Activated CD8-positive, alpha-beta memory T cell treated with anti-CD3 and anti-CD28 coated beads, Interleukin-2, amount 50 U/mL, for 48 hours (primary cell): ENCODE data around the gene THEM5.
A peak's percentile ranks its signal among the peaks of the same experiment; 100 is the strongest.

ENCODE experiments used
- DNase-seq: peaks from one replicate; pipeline ENCODE4 v3.0.0-alpha.2; 2020

Gene THEM5

DNA sequence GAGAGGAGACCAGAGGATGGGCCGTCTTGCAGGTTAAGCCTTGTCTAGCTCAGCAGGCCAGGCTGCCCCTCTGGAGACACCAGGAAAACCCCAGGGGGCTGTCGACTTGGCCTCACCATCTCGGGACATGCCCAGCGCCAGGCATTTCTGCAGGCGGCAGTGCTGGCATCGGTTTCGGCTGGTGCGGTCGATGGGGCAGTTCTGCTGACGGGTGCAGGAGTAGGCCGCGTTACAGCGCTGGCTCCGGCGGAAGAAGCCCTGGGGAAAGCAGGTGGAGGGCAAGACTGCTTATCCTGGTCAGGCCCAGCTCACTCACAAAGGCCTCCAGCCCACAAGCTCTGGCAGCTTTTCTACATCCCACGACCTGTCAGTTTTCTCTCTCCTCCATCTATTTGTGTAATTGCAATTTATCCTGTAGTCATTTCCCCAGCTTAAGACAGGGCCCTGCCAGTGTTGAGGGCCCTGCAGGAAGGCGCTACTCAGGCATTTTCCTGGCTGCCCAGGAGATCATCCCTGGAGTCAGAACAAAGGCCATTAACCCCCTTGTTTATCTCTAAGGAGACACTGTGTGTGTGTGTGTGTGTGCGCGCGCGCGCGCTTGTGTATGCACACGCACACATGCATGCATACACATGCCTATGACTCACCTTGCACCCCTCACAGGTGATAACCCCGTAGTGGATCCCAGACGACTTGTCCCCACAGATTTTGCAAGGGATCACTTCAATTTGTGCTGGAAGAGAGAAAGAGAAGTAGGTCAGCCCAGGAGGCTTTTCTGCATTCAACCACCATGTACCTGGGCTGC is 36.8 kb downstream of the THEM5 start:
- no peak for DNase-seq

DNA sequence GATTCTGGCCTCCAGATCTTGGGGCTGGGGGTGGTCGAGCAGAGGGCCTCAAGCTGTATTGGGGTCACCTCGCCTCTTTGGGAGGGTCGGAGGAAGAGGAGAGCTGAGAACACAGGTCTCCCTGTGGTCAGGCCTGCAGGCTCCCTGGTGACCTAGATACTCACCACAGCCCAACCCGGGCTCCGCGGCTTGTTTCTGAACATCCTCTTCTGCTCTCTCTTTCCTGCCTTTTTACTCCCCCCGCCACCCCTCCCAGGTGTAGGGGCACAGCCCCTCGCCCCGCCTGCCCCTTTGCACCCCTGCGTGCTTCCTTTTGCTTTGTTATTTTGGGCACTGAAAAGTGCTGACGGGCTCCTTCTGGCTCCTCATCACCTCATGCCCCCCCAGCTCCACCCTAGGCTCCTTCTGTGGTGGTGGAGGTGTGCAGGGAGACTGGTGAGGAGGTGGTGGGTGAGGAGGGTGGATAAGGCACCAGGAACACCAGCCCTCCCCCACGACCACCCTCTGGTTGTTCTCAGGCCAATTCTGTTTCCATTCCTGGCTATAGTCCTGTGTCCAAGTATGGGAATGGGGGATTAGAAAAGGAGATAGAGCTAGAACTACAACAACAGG is 37.7 kb downstream of the THEM5 start:
- no peak for DNase-seq

DNA sequence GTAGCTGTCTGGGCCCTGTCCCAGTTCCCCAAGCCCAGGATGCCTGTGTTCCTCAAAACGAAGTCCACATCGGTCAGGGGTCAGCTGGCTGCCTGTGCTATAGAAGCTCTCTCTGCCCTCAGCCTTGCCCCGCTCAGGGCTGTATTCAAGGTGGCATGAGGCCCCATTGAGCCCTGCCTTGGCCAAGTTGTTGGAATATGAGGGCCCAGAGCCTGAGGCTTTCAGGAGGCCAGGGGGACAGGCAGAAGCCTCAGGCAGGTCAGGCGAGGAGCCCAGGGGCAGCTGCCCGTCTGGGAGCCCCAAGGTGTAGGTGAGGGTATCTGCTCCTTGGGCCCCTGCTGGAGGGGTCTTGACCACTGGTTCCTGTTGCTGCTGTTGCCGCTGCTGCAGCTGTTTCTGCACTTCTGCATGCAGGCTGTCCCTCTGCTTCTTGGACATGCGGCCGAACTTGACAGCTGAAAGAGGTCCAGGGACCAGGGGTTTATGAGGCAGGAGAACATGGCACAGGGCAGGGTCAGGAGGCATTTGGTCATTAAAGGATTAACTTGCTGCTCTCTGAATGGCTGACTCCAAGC is 38.5 kb downstream of the THEM5 start:
- DNase-seq = no peak

DNA sequence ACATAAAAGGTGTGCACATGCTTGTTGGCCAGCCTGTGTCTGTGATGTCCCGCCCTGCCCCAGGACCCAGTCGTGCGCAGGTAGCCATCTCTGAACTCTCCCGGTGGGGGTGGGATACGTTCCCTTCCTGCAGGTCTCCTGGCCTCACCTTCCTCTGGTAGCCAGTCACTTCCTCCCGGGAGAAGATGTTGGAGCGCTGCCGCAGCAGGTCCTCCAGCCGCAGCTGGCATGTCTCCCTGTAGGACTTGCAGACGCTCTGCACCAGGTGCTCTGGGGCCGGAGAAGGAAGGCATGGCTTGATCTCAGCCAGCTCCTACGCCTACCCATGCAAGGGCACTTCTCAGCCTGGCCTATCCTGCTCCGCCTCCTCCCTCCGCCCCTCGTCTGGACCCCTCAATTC is 39.1 kb downstream of the THEM5 start:
- DNase-seq = no peak

DNA sequence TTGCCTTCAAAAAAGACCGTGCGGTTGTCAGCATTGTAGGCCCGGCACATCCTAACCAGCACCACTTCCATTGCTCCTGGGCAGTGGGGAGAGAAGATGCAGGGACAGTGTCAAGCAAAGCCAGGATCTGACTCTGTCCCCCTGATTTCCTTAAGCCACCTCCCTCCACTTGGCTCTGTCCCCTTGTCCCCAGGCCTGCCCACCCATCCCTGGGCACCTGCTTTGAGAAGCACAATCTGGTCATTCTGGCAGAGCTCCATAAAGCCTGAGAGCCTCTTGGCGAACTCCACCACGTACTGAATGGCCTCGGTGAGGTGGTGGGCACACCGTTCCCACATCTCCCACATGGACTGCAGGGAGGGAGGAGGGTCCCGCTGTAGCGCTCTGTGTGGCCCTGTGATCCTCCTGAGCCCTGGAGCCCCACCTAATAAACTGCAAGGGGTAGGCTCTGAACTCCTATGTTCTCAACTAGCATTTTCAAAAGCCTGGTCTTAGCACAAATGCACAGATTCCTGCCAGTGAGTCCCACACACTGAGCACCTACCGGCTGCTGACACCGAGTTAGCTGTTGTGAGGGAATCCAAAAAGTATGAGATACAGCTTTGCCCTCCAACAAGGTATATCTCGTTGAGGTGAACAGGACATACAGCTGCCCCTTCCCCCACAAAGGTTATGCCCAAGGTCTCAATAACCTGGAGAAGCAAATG is 40.1 kb downstream of the THEM5 start:
- no peak for DNase-seq

DNA sequence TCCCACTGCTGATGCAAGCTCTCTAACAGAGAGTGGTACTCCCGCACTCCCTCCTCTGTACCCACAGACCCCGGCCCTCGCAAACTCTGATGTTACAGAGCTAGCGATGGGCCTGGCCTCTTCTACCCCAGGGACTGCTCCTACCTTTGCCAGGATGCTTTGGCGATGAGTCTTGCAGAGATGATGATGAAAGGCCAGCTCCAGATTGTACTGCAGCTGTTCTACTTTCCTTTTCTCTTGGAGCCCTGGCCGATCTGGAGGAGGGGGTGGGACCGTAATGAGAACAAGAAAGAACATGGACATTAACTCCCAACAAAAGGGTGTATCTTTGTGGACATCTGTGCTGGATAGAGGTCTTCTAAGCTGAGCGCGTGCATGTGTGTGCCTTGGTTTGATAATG is 42.3 kb downstream of the THEM5 start:
- DNase-seq = no peak

DNA sequence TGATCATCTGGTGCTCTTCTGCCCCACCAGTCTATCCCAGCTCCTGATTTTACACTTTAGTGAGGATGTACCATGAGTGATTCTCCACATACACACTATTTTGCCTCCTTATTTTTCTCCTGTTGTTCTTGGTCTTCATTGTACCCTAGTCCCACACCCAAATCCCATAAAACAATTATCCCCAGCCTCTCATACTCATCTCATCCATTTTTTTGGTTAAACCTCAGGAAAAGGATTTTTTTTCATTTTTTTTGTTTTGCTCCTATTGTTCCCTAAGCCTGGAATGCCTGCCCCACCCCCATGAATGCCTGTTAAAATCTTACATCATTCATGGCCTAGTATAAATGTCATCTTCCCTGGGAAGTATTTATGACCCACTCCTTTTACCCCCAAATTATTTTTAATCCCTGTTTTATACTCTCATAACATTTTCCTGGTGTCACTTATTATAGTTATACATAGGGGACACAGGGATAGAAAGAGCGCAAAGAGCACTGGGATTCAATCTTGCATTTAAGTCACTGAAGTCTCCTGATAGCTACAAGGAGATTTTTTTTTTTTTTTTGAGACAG is 43.4 kb downstream of the THEM5 start:
- DNase-seq = no peak

DNA sequence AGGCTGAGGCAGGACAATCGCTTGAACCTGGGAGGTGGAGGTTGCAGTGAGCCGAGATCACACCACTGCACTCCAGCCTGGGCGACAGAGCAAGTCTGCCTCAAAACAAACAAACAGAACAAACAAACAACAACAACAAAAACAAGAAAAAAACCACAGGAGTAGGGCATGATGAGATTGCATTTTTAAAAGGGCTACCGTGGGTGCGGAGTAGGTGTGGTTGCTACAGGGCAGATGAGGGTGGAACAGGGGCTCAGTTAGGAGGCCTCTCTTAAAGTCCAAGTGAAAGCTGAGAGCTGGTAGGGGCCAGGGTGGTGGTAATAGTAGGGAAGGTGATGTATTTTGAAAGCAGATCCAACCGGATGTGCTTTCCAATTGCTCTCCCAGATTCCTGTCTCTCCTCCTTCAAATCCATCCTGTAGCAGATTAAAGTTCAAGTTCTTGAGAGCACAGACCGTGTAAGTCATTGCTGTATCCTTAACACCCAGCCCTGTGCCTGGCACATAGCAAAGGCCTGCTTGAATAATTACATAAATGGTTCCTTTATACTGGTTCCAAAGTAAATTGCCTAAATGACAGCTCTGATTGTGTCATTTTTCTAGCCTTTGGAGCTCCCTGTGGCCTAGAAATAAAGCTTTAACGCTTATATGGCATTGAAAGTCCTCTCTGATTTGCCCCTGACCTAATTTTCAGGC is 44.1 kb downstream of the THEM5 start:
- DNase-seq = peak; percentile 15

DNA sequence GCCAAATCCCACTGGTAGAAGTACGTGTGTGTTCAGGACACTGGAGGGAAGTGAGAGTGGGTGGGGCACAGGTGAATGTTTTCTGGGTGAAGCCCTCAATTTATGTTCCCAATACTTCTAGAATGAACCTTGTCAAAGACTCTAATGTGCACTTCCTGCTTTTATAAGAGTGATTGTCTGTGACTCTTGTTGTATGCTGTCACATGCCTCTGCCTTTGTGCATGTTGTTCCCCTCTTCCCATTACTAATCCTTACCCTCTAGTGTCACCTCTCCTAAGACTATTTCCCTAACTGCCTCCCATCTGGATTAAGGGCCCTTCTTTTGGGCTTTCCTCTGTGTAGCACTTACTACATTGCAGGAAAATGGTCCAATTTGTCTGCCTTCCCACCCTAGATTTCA is 45.7 kb downstream of the THEM5 start:
- no peak for DNase-seq

DNA sequence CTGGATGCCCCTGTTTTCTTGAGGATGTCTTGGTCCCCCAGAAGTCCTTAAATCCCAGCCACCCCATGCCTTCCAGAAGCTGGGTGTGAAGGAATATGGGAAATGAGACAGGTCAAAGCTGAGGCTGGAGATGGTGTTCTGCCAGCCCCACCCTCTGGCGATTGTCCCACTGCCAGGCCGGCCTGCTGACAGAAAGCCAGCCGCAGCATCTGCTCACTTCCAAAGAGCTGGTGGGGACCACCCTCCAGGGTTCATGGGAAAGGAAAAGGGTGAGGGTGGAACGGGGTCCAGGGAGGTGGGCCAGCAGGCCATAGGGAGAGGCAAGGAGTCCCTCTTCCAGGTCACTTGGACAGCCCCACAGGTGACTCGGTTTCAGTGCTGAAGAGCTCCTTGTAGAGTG is 46.4 kb downstream of the THEM5 start:
- peak; percentile 17 for DNase-seq

DNA sequence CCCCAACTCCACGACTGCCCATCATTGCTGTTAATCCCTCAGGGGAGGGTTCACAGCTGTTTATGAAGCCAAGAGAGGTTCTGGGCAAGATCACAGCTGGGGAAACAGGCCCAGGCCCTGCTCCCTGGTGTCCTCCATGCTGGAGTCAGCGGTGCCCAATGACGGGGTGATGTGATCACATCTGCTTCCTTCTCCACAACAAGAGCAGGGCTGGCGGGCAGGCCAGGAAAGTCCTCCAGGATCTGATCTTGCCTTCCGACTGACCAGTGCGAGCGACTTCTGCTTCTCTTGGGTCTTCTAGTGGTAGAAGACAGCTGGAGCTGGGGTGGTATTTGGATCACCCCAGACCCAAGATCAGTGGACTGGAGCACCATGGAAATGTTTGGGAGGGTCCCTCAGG is 47.3 kb downstream of the THEM5 start:
- peak; percentile 40 for DNase-seq

DNA sequence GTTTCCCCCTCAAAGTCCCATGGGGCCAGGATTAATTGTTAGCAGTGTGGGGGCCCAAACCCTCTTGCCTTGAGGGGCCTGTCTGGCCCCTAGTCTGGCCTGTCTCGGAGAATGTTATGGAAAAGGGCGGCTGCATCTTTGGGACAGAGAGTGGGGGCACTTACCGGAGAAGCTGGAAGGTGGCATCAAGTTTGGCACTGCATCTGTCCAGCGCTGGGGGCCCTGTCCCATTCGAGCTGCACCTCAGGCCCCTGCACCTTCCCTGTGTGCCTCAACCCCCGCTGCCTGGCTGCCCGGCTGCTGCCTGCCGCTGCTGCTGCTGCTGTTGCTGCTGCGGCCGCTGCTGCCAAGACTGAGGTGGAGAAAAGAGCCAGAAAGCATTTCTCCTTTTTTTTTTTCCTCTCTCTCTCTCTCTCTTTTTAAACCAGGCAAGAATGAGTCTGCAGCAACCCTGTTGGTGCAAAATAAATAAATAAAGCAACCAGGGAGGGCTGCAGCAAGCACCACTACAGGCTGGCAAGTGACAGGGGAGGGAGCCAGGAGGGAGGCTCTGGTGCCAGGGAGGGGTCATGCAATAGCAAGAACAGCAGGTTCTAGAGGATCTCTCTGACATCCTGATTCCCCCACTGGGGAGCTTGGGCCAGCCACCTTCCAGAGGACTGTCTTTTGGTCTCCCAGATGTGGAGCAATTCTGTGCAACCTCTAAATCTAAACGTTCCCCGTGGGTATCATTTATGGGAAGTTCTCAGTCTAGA is 48.3 kb downstream of the THEM5 start, which contains the start of gene LINGO4:
Gene LINGO4, minus strand, starts transcription at position 354 of the 755 bp plus-strand sequence. CDS start 2,715 bp downstream, outside the sequence.
- peak; percentile 34 for DNase-seq

DNA sequence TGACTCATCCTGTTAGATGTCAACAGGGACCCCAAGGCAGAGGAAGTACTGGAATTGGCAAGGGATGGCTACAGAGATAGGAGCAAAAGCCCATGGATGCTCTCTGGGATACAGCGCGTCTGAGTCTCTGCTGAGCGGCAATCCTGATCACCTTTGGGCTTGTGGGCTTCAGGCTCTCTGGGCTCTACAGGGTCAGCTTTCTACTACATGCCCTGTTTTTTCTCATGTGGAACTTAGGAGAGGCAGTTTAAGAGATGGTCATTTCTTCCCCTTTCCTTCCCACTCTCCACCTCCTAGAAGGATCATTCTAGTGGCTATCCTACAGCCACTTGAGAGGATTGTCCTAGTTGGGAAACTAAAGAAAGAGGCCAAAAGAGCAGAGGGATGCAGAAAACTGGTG is 49.6 kb downstream of the THEM5 start:
- DNase-seq = no peak

DNA sequence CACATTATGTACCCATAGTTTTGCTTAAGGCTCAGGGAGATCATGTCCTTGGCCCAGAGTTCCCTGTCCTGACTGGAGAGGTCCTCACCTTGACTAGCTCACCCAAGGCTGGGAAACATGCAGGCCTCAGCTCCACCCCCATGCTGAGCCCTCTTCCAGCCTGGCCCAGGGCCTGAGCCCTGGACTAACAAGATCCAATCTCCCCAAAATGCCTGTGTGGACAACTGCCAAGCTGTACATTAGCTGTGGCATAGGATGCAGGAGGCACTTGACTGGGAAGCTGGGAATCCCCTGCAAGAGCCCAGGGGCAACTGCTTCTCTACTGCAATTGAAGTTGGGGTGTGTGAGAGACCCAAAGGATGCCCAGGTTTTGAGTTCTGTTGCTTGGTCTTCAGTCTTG is 50.3 kb downstream of the THEM5 start:
- no peak for DNase-seq

DNA sequence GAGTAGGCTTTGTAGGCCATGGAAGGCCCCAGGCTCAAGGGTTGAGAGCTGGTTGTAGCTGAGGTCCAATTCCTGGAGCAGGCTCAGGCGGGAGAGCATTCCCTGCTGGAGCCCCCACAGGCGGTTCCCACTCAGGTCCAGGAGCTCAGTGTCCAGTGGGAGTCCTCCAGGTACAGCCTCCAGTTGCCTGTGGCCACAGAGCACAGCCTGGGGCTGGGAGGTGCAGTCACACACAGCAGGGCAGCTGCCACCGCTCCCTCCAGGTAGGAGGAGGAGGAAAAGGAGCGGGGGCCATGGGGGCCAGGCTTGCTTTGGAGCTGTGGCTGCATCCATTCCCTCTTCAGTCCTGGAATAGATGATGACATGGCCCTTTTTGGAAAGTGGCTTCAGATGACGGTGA is 51.1 kb downstream of the THEM5 start:
- DNase-seq = no peak

DNA sequence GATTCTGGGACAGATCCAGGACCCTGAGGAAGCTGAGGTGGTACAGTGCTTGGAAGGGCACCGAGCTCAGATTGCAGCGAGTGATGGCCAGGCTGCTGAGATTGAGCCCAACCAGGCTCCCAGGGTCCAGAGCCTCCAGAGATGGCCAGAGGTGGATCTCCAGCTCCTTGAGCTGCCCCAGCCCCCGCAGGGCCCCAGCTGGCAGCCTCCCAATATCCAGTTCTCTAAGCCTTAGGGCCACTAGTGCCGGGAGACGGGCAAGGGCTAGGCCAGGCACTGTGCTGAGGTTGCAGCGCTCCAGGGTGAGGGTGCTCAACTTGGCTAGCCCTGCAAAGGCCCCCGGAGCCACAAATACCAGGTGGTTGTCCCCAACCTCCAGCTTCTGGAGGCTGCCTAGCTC is 51.7 kb downstream of the THEM5 start:
- DNase-seq = no peak

DNA sequence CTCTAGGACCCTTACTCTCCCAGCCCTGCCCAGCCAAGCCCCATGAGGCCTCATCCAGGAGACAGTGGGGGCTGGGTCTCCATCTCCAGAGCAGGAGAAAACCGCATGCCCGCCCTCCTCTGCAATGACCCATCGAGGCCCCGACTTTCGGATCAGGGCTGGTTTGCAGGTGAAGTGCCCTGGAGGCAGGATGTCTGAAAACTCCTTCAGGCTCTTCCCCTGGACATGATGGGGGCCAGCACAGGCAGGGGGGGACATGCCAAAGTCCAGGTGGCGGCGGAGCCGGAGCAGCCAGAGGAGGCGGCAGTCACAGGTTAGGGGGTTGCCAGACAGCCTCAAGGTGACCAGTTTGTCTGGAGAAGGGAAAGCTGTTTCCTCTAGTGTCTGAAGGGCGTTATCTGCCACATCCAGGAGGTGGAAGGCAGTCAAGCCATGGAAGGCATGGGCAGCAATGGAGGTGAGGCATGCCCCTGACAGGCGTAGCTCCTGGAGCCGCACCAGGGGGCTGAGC is 52.1 kb downstream of the THEM5 start:
- no peak for DNase-seq

DNA sequence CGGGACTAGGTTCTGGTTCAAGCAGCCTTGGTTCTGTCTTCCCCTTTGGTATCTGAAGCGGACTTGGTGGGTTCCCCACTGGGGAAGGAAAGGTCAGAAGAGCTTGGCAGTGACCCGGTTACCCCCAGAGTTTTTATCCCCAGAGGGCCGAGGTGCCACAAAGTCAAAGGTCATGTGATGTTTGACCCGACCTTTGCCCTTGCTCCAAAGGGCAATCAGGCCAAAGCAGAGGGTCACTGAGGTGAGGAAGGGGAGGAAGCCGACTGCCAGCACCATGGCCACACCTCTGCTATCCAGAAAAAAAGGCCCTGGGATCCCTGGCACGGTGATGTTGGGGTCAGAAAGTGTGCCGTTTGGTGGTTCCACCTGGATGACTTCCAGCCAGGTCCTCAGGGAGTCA is 52.7 kb downstream of the THEM5 start:
- DNase-seq = no peak

DNA sequence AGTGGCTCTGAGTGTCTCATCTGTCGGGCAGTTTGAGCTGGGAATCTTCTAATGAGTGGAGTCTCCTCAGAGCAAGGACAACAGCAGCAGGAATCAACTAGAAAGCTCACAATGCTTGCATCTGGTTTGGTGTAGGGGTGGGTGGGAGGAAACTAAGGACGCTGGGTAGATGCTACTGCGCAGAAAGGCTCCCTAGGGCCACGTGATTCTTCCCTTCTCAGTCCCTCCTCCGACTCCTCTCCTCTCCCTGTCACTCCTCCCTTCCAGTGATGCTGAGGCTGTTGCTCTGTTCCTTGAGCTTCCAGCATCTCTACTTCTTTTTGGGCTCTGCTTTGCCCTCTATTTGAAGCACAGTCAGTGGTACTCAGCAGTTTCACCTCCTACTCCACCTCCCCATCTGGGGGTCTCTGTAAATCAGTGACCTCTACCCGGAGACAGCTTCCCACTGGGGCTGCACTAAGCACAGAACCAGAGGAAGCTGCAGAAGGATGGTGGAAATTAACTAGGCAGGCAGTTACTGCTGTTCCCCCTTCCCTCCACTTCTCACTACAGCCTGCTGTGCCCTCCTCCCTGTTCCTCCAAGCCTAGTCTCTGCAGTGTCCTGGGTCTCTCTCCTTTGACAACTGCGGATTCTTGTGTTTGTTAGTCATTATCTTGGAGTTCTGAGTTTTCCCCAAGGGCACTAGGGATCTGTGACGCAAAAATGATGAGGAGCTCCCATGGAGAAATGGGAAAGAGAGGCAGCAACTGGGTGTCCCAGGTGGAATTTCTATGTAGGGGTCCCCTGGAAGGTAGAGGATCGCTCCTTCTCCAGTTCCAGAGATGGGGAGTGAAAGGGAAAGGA is 54.1 kb downstream of the THEM5 start:
- no peak for DNase-seq

DNA sequence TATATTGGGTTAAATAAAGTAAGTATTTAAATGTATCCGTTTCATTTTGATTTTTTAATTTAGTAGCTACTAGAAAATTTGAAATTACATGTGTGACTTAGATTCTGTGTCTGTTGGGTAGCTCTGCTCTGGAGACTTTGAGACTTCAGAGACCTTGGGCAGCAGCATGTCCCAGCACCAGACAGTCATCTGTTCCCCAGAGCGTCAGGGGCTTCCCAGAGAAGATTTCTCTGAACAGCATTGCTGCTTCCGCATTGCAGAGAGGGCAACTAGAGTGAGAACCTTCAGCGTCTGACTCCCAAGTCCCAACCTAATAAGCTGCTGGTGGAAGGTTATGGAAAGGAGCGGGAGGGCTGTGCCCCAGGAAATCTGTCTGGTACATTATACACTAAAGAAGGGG is 54.9 kb downstream of the THEM5 start:
- no peak for DNase-seq
